GM18517 (cell line): ENCODE data around the gene LVRN.

Experiments used
- ATAC-seq: cut with Tn5 transposase; IDR thresholded peaks from one replicate; pipeline ENCODE4 v1.9.1; 2021; ENCODE audit warnings: mild to moderate bottlenecking, moderate library complexity; ENCODE audit not compliant: unreplicated experiment

The LVRN gene

GRCh38 chr5:115954144-115954543 lies 8.1 kb upstream of the LVRN start:
- no peak for ATAC-seq

GRCh38 chr5:115956957-115957356 lies 5.3 kb upstream of the LVRN start:
- ATAC-seq, result no peak

GRCh38 chr5:115961381-115962238 lies 665 bp upstream of the LVRN start:
- no peak for ATAC-seq

- ATAC-seq, result no peak
Observed at GRCh38 chr5:115962565-115963402, 509 bp downstream of the LVRN start.

- no peak for ATAC-seq
Observed at GRCh38 chr5:115963566-115963965, 1.3 kb downstream of the LVRN start.

- ATAC-seq, result no peak
Observed at GRCh38 chr5:115968770-115969169, 6.5 kb downstream of the LVRN start.

GRCh38 chr5:115977096-115977495 lies 14.8 kb downstream of the LVRN start:
- ATAC-seq, result peak; percentile 96

- no peak for ATAC-seq
Observed at GRCh38 chr5:115977988-115978387, 15.7 kb downstream of the LVRN start.

GRCh38 chr5:115978779-115979178 lies 16.5 kb downstream of the LVRN start:
- ATAC-seq, result no peak

- no peak for ATAC-seq
Observed at GRCh38 chr5:115979201-115980041, 17.1 kb downstream of the LVRN start.

GRCh38 chr5:115983519-115983918 lies 21.2 kb downstream of the LVRN start:
- no peak for ATAC-seq

GRCh38 chr5:115985802-115986757 lies 23.8 kb downstream of the LVRN start:
- ATAC-seq, result no peak

GRCh38 chr5:115988002-115988401 lies 25.7 kb downstream of the LVRN start:
- no peak for ATAC-seq

- ATAC-seq, result no peak
Observed at GRCh38 chr5:115992848-115993350, 30.6 kb downstream of the LVRN start.

GRCh38 chr5:115995351-115995750 lies 33.1 kb downstream of the LVRN start:
- ATAC-seq, result no peak

- ATAC-seq, result no peak
Observed at GRCh38 chr5:116002116-116002906, 40.0 kb downstream of the LVRN start.

- ATAC-seq, result no peak
Observed at GRCh38 chr5:116004248-116004647, 42.0 kb downstream of the LVRN start.

- ATAC-seq, result no peak
Observed at GRCh38 chr5:116009806-116010205, 47.5 kb downstream of the LVRN start.

GRCh38 chr5:116011046-116011445 lies 48.8 kb downstream of the LVRN start:
- ATAC-seq, result no peak
